ENCODE results near the gene ATP2B2. TPM values are rescaled to one million over a fixed set of nuclear protein-coding genes. Genes with fewer than 3 reads are reported as not detected.

Gene ATP2B2
- total RNA-seq, 1 experiment from 2014 or later = not detected

GRCh38 chr3:10338591-10339353 lies 166.6 kb downstream of the ATP2B2 start:
- no TSS peak for BruUV-seq (replicated peaks)
- intact Hi-C loops (cut with micrococcal nuclease; ENCODE audit: unreplicated experiment) = no loop called here
- Mint-ChIP-seq H3K36me3 (ENCODE audit: insufficient read depth, unreplicated experiment) (no peaks in the 10 kb centered on the region), H3K9me3 (ENCODE audit: unreplicated experiment) (no peaks in the 10 kb centered on the region), H3K4me3 (ENCODE audit: unreplicated experiment) (no peak overlapping the region), H3K27me3 (ENCODE audit: insufficient read depth, unreplicated experiment) (peaks cover 12% of the 10 kb centered on the region), H3K27ac (ENCODE audit: unreplicated experiment) (no peak overlapping the region), H3K4me1 (ENCODE audit: low read depth, unreplicated experiment) (peaks cover 4% of the 10 kb centered on the region)
- Histone ChIP-seq H3K27me3 (replicated peaks; ENCODE audit: control insufficient read depth, insufficient read depth, low read length) (0 out of 2 replicates have a peak, but pooled peaks cover 1% of the 10 kb centered on the region), H3K4me1 (0 out of 2 replicates have a peak, but pooled peaks cover 3% of the 10 kb centered on the region), H3K9me3 (no peaks in the 10 kb centered on the region), H3K36me3 (ENCODE audit: control insufficient read depth, insufficient read depth, low read length) (no peaks in the 10 kb centered on the region), H3K4me3 (ENCODE audit: low read depth, low read length) (no peak overlapping the region)
- TF ChIP-seq, protein P1, sequence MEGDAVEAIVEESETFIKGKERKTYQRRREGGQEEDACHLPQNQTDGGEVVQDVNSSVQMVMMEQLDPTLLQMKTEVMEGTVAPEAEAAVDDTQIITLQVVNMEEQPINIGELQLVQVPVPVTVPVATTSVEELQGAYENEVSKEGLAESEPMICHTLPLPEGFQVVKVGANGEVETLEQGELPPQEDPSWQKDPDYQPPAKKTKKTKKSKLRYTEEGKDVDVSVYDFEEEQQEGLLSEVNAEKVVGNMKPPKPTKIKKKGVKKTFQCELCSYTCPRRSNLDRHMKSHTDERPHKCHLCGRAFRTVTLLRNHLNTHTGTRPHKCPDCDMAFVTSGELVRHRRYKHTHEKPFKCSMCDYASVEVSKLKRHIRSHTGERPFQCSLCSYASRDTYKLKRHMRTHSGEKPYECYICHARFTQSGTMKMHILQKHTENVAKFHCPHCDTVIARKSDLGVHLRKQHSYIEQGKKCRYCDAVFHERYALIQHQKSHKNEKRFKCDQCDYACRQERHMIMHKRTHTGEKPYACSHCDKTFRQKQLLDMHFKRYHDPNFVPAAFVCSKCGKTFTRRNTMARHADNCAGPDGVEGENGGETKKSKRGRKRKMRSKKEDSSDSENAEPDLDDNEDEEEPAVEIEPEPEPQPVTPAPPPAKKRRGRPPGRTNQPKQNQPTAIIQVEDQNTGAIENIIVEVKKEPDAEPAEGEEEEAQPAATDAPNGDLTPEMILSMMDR (IDR thresholded peaks at IDR 0.05; ENCODE audit: insufficient read depth in 1 of 2, low read depth in 1 of 2, low read length in 1 of 2, severe bottlenecking in 1 of 2, unreplicated experiment in 1 of 2) = no peak
- CTCF ChIA-PET = interaction anchor here (0.6 kb wide), 1 partner anchor 51 kb away, joined by 4 read pairs; no protein-coding TSS in a partner anchor
- no peak for DNase-seq
- POLR2A ChIA-PET = no interaction called here

DNA sequence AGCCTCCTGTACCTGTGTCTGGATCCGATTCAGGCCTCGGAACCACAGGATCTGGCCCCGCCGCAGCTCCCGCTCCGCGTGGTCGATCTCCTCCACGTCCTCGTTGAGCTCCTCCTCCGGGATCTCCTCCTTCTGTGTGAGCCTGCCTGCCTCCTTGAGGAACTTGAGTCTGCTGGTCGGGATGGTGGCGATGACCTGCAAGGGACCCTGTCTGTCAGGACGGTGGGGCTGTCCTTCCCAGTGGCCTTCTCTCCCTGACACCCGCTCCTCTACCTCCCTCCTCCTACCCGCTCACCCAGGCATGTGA lies 167.3 kb downstream of the ATP2B2 start:
- DNase-seq = no peak
- Mint-ChIP-seq H3K9me3 (ENCODE audit: unreplicated experiment) (no peaks in the 10 kb centered on the region), H3K4me1 (ENCODE audit: low read depth, unreplicated experiment) (no peaks in the 10 kb centered on the region), H3K27me3 (ENCODE audit: insufficient read depth, unreplicated experiment) (peaks cover 8% of the 10 kb centered on the region), H3K27ac (ENCODE audit: unreplicated experiment) (no peak overlapping the region), H3K4me3 (ENCODE audit: unreplicated experiment) (no peak overlapping the region), H3K36me3 (ENCODE audit: insufficient read depth, unreplicated experiment) (no peaks in the 10 kb centered on the region)
- ChIA-PET CTCF (no interaction called here), POLR2A (no interaction called here)
- Histone ChIP-seq H3K9me3 (no peaks in the 10 kb centered on the region), H3K27me3 (replicated peaks; ENCODE audit: control insufficient read depth, insufficient read depth, low read length) (0 out of 2 replicates have a peak, but pooled peaks cover 1% of the 10 kb centered on the region), H3K36me3 (ENCODE audit: control insufficient read depth, insufficient read depth, low read length) (no peaks in the 10 kb centered on the region), H3K4me3 (ENCODE audit: low read depth, low read length) (no peak overlapping the region), H3K4me1 (0 out of 2 replicates have a peak, but pooled peaks cover 3% of the 10 kb centered on the region)
- BruUV-seq (replicated peaks) = no TSS peak
- intact Hi-C loops (cut with micrococcal nuclease; ENCODE audit: unreplicated experiment) = no loop called here
- TF ChIP-seq, protein P1 (IDR thresholded peaks at IDR 0.05; ENCODE audit: insufficient read depth in 1 of 2, low read depth in 1 of 2, low read length in 1 of 2, severe bottlenecking in 1 of 2, unreplicated experiment in 1 of 2) = no peak

- Mint-ChIP-seq H3K27ac (ENCODE audit: unreplicated experiment) (no peak overlapping the region), H3K9me3 (ENCODE audit: unreplicated experiment) (no peaks in the 10 kb centered on the region), H3K36me3 (ENCODE audit: insufficient read depth, unreplicated experiment) (no peaks in the 10 kb centered on the region), H3K27me3 (ENCODE audit: insufficient read depth, unreplicated experiment) (peaks cover 8% of the 10 kb centered on the region), H3K4me1 (ENCODE audit: low read depth, unreplicated experiment) (no peaks in the 10 kb centered on the region), H3K4me3 (ENCODE audit: unreplicated experiment) (no peak overlapping the region)
- Histone ChIP-seq H3K4me1 (0 out of 2 replicates have a peak, but pooled peaks cover 3% of the 10 kb centered on the region), H3K36me3 (ENCODE audit: control insufficient read depth, insufficient read depth, low read length) (no peaks in the 10 kb centered on the region), H3K27me3 (replicated peaks; ENCODE audit: control insufficient read depth, insufficient read depth, low read length) (0 out of 2 replicates have a peak, but pooled peaks cover 1% of the 10 kb centered on the region), H3K9me3 (no peaks in the 10 kb centered on the region), H3K4me3 (ENCODE audit: low read depth, low read length) (no peak overlapping the region)
- TF ChIP-seq, protein P1 (IDR thresholded peaks at IDR 0.05; ENCODE audit: insufficient read depth in 1 of 2, low read depth in 1 of 2, low read length in 1 of 2, severe bottlenecking in 1 of 2, unreplicated experiment in 1 of 2) = no peak
- ChIA-PET CTCF (no interaction called here), POLR2A (no interaction called here)
- intact Hi-C loops (cut with micrococcal nuclease; ENCODE audit: unreplicated experiment) = no loop called here
- BruUV-seq (replicated peaks) = no TSS peak
- no peak for DNase-seq
Measured at GRCh38 chr3:10337323-10338163, 167.8 kb downstream of the ATP2B2 start.
